ENCODE results near the gene CACNA1S.

Gene CACNA1S

DNA sequence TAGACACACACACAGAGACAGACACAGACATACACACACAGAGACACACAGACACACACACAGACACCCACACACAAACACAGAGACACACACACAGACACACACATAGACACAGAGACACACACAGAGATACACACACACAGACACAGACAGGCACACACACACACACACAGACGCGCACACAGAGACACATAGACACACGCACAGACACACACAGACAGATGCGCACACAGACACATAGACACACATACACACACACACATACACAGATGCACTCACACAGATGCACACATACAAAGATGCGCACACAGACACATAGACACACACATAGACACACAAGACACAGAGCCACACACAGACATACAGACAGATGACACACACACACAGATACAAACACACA, 104.7 kb downstream of the CACNA1S start:
- DNase-seq = no peak

GRCh38 chr1:201006450-201006849, 105.8 kb downstream of the CACNA1S start:
- DNase-seq = no peak

DNA sequence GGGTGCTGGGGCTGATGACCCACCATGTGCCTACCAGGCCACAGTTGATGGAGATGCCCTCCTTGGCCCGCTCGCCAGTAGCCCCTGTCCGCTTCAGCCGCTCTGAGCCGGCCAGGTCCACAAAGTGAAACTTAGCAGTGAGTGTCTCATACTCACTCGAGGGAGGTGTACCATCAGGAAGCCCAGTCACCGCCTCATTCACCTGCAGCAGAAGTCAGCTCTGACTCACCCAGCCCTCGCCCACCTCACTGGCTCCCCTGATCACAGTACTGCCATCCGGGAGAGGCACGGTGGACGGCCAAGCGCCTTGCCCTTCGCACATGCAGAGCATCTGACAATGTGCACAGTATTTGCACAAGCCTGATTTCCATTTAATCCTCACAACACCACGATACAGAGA, 107.5 kb downstream of the CACNA1S start:
- DNase-seq = no peak

- DNase-seq = no peak
Measured at GRCh38 chr1:201004154-201004553, 108.1 kb downstream of the CACNA1S start.

DNA sequence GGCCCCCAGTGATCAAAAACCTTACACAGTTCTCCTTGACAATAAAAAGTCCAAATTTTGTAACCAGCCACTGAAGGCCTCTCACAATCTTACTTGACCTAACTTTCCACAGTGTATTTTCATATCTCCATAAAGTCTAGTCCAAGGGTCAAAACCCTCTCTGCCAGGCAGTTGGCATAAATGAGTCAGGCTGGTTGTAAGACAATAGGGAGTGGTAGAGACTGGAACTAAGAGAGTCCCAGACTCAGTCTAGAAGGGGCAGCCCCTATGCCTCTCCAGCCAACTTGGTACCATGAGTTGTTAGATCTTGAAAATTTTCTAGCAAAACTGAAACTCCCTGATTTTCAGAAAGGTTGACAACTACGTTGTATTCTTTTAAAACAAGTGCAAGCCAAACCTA, 109.7 kb downstream of the CACNA1S start:
- DNase-seq = no peak

GRCh38 chr1:201001962-201002361, 110.3 kb downstream of the CACNA1S start:
- no peak for DNase-seq

- no peak for DNase-seq
Measured at GRCh38 chr1:201000391-201000790, 111.8 kb downstream of the CACNA1S start.

GRCh38 chr1:200999667-201000066, 112.6 kb downstream of the CACNA1S start:
- no peak for DNase-seq

GRCh38 chr1:200998323-200998722, 113.9 kb downstream of the CACNA1S start:
- DNase-seq = no peak

GRCh38 chr1:200992382-200993048, 119.7 kb downstream of the CACNA1S start:
- DNase-seq = no peak

DNA sequence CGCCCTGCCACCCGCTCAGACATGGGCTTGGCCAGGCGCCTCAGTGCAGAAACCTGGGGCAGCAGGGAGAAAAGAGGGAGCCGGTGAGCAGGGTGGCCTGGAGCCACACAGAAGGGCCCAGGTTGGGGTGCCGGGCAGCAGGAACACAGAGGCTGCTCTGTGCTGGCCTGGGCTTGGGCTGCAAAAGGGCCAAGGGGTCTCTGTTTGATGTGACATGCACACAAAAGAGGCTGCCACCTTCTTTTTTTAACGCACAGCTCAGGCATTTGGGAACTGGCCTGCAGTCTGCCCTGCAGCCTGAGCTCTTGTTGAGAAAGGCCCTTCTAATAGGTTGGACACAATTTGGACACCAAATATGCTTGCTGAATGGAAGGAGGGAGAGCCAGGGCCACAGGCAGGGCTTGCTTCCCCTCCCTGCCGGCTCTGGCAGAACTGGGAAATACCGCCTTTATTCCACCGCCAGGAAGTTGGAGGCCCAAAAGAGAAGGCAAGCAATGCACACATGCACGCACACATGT, 121.1 kb downstream of the CACNA1S start:
- DNase-seq = no peak

DNA sequence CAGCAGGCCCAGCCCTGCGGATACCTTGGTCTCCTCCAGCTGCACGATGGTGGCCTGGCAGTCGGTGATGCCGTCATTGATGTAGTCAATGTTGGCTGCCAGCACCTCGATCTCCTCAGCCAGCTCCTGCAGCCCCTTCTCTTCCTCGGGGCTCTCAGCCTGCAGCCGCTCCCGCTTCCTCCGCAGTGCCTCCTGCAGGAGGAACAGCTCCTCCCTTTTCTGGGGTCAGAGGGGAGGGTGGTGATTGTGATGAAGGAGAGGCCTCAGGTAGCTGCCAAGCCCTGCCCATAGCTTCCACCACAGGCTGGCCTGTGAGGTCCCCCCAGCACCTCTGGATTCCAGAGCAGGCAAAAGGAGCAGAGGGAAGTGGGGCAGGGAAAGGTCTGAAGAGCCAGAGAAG, 122.1 kb downstream of the CACNA1S start:
- DNase-seq = no peak

All from CD4-positive, alpha-beta T cell treated with Interferon alpha-2 for 1 hour (primary cell).